Stimulated activated CD4-positive, alpha-beta T cell treated with anti-CD3 and anti-CD28 coated beads, Interleukin-4, amount 100 ng/mL, for 24 hours (primary cell): Measurements from ENCODE around the gene MORN2.
"Not testable (repeated sequence)": the region's sequence is repeated elsewhere in the genome, so short reads cannot be mapped to it uniquely, and the experiment has no call there.

ENCODE experiments used
- DNase-seq: peaks from one replicate; pipeline ENCODE4 v3.0.0-alpha.2; 2020

Gene MORN2

DNA sequence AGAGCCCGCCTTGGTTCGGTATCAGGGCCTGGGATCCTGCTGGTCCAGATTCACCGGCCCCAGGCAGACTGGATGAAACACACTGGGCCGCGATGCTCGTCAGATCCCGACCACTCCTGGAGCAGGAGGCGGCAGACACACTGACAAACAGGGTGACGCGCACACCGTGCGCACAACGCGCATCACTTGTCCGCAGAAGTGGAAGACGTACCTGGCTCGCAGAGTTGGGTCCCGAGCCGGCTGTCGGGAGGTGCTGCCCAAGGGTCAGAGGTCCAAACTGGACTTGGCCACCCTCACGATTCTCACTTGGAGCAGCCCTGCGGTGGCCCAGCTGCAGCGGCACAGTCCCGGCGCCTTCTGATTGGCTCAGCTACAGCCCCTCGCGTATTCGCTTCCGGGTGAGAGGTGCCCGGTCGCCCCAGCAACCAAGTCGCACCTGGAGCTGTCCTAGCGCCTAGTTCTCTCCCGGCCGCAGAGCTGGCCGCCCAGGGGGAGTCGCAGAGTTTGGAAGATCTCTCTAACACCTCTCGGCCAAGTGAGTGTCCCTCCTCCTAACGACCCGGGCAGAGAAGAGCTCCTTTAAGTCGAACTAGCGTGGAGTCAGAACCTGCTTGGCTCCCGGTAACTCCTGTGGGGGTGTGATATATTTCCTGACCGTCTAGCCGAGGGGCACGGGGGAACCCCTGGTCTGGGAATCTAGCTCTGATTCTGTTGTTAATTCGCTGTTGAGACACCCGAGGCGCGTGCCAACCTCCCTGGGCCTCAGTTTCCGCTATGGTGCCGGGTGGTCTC lies at the start of gene MORN2, which contains the start of gene DHX57:
Gene MORN2, plus strand, starts transcription at position 401 of the 792 bp plus-strand sequence.
Gene DHX57, minus strand, starts transcription at position 359 of the 792 bp plus-strand sequence. CDS start 7,529 bp downstream, outside the sequence.
- DNase-seq, result peak; percentile 84

- DNase-seq, result not testable (repeated sequence)
Measured at GRCh38 chr2:38827539-38828145, 48.1 kb upstream of the MORN2 start.

DNA sequence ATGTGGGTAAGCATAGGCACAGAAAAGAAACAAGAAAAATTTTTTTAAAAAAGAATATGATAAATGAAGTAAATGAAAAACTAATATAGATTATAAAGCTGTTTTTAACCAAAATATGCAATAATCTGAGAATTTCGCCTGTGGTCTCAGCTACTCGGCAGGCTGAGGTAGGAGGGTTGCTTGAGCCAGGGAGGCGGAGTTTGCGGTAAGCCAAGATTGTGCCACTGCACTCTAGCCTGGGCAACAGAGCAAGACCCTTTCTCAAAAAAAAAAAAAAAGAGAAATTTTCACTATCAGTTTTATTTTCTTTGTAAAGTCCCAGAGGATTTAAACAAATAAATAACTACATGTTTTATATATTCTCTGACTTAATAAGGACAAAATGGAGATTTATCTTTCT lies 47.3 kb upstream of the MORN2 start:
- DNase-seq, result no peak

DNA sequence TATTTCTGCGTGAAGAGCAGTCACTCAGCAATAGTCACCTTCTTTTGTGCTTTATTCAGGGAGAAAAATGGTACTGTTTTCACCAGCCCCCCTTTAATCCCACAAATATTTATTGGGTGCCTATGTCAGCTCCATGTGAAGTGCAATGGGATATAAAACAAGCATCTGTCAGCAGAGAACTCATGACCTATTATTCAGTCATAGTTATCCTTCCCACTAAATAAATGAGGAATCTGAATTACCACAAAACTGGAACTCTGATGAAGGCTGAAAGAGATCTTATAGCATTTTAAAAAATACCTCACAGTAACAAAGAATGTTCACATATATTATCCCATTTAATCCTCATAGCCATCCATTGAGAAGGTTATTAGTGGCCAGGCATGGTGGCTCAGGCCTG lies 45.8 kb upstream of the MORN2 start:
- no peak for DNase-seq

- no peak for DNase-seq
Measured at GRCh38 chr2:38830526-38831159, 45.1 kb upstream of the MORN2 start.

DNA sequence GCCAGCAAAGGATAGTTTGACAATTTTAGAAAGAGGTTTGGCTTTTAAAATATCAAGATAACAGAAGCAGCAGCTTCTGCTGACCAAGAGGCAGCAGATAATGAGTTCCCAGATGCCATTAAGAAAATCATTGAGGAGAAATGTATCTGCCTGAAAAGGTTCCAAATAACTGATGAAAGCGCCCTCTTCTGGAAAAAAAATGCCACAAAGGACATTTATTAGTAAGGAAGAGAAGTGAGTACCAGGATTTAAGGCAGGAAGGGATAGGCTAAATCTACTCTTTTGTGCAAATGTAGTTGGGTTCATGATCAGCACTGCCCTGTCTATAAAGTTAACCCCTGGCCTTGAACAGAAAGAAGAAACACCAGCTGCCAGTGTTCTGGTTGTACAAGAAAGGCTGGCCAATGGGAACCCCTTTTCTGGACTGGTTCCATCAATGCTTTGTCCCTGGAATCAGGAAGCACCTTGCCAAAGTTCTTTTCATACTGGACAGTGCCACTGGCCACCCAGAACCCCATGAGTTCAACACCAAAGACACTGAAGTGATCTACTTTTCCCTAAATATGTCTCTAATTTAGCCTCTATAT lies 40.7 kb upstream of the MORN2 start:
- DNase-seq, result no peak

DNA sequence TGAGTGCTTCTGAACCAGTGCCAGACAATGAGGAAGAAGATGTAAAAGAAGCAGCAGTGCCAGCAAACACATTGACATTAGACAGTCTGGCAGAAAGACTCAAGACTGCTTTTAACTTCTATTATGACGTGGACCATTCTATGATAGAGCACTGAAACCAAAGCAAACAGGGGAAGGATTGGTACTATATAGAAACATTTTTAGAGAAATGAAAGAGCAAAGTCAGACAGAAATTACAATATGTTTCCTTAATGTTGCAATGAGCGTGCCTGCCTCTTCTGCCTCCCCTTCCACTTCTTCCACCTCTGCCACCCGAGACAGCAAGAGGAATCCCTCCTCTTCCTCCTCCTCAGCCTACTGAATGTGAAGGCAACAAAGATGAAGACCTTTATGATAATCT lies 39.8 kb upstream of the MORN2 start:
- no peak for DNase-seq

DNA sequence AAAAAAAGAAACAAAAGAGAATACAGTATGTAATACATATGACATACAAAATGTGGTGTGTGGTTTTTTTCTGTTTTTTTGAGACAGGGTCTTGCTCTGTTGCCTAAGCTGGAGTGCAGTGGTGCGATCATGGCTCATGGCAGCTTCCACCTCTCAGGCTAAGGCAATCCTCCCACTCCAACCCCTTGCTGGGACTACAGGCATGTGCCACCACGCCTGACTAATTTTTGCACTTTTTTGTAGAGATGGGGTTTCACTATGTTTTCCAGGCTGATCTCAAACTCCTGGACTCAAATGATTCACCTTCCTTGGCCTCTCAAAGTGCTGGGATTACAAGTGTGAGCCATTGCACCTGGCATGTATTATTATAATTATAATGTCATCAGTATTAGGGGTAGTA lies 39.0 kb upstream of the MORN2 start:
- no peak for DNase-seq

DNA sequence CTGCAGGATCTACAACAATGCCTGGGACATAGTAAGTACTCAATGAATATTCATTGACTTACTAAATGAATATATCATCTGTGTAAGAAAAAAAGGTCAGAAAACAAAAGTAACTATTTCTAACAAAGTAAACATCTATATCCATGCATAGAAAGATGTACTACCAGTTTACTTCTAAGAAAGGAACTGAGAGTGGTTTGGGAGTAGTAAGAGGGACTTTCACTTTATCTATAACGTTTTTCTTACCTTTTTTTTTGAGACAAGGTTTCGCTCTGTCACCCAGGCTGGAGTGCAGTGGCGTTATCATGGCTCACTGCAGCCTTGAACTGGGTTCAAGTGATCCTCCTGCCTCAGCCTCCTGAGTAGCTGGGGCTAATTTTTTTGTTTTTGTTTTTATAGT lies 25.7 kb upstream of the MORN2 start:
- no peak for DNase-seq

- DNase-seq, result no peak
Measured at GRCh38 chr2:38856165-38856564, 19.6 kb upstream of the MORN2 start.

GRCh38 chr2:38862476-38862875 lies 13.3 kb upstream of the MORN2 start:
- no peak for DNase-seq

GRCh38 chr2:38863061-38863695 lies 12.6 kb upstream of the MORN2 start:
- DNase-seq, result no peak

- DNase-seq, result no peak
Measured at GRCh38 chr2:38866773-38867443, 8.9 kb upstream of the MORN2 start.

GRCh38 chr2:38871432-38871831 lies 4.3 kb upstream of the MORN2 start:
- no peak for DNase-seq

- DNase-seq, result no peak
Measured at GRCh38 chr2:38873763-38874162, 2.0 kb upstream of the MORN2 start.

DNA sequence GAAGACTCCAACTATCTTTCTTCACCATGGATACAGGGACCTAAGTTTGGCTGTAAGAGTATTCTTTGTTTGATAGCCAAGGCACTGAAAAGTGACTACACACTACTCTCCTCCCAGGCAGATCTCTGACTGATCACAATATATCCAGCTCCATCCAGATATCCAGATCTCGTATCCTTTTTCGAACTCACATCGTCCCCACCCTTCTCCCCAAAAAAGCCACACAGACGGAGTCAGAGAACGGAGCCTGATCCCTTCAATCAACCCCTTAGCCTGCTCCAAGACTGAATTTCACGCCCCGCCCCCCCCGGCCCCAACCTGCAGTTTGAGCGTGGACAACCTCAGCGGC lies 575 bp upstream of the MORN2 start:
- no peak for DNase-seq

DNA sequence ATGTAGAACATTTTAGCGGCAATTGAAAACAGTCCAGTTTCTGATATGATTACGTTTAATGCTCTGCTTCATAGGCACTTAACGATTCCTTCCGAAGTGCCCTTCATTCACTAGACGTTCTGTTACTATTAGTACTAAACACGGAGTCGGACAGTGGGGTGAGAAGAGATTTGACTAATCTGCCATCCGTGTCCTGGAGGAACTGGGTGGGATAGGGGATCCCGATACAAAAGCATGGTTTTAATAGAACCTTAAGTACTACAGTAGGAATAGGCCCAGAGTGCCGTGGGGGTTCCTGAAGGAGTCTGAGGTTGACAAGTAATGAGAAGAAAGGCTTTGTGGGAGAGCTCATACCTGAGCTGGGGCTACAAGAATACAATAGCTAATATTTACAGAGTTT lies 631 bp downstream of the MORN2 start:
- DNase-seq, result no peak

DNA sequence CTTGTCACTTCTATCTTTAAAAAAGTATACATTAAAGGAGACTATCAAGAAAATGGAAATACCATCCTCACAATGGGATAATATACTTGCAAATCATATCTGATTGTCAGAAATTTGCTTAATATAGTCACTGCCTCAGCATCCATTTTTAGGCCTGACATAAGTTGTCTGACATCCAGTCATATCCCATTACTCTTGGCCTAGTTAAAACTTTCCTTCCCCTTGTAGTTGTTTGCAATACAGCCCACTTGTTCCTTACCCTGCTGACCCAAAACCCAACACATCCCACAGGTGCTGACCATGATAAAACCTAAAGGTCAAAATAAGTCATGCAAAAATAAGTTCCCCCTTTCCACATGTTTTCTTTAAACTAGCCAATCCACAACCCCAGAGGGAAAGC lies 10.3 kb downstream of the MORN2 start:
- DNase-seq, result no peak

GRCh38 chr2:38887347-38887746 lies 11.6 kb downstream of the MORN2 start:
- DNase-seq, result no peak

DNA sequence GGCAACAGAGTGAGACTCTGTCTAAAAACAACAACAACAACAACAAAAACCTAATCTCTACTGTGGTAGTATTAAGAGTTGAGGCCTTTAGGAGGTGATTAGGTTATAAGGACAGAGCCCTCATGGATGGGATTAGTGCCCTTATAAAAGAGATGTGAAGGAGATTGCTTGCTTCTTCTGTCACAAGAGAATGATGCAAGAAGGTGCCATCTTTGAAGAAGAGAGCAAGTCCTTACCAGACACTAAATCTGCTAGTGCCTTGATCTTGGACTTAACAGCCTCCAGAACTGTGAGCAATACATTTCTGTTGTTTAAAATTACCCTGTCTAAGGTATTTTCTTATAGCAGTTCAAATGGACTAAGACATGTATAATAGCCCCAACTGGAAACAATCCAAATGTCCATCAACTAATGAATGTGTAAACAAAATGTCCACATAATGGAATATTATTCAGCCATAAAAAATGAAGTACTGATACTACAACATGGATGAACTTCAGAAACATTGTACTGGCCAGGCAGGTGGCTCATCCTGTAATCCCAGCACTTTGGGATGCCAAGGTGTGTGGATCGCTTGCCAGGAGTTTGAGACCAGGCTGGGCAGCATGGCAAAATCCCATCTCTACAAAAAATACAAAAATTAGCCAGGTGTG lies 12.3 kb downstream of the MORN2 start:
- DNase-seq, result no peak

DNA sequence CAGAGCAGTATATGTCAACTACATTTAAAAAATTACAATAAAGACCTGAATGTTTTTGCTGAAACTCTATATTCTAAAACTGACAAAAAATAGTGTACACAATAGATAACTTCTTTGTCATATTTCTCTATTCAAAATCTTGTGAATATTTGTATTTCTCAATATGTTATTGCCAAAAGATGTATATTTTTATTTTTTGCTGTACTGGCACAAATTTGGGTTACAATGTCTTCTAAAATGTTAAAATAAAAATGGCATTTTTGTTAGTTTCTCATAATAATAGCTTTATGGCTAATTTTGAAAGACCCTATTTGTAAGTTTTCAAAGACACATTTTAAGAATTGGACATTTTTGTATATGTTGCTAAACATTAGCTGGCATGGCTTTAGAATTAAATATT lies 13.3 kb downstream of the MORN2 start:
- DNase-seq, result no peak

GRCh38 chr2:38889575-38889974 lies 13.8 kb downstream of the MORN2 start, which contains the start of gene ARHGEF33:
Gene ARHGEF33 (plus strand): TSS chr2:38889875. CDS start chr2:38919448, 29,573 bp downstream.
- no peak for DNase-seq
